Panc1 (cell line): ENCODE results near the gene TMEM63B. TPM values are rescaled to one million over a fixed set of nuclear protein-coding genes. Genes with fewer than 3 reads are reported as not detected.

Experiments used
- ATAC-seq: fragments of 200-7000 bp; cut with Tn5 transposase; 2 replicates; pipeline ENCODE4 v1.9.1; 2020; ENCODE audit warnings: mild to moderate bottlenecking, moderate library complexity
- BruUV-seq: library from RNA; stranded (reverse); fragments of 400-500 nt; replicated peaks from 2 replicates; lab custom pipeline; 2021; lab: Mats Ljungman, UMichigan
- CTCF ChIA-PET: fragments of 300-600 bp; sonication (Branson Sonifier 250); formaldehyde crosslinking; loops from one replicate; lab custom pipeline; 2022; ENCODE audit warnings: antibody characterized with exemption; lab: Charles Lee
- POLR2A ChIA-PET: fragments of 300-600 bp; sonication (Branson Sonifier 250); formaldehyde crosslinking; loops from one replicate; lab custom pipeline; 2022; ENCODE audit warnings: antibody characterized with exemption; lab: Charles Lee
- DNase-seq: peaks from one replicate; pipeline ENCODE4 v3.0.0-alpha.2; 2010; ENCODE audit warnings: low read depth, low spot score
- H3K27ac ChIP-seq: 2 replicates; pipeline ENCODE4 v1.5.1; 2011; ENCODE audit warnings: mild to moderate bottlenecking, low read length, inconsistent platforms
- H3K27me3 ChIP-seq: fragments of 200-500 bp; sonication (Bioruptor generic); 2 replicates; pipeline ENCODE4 v1.6.0; 2014; ENCODE audit warnings: low read length, inconsistent platforms; ENCODE audit not compliant: control insufficient read depth, insufficient read depth
- H3K36me3 ChIP-seq: fragments of 200-500 bp; sonication (Bioruptor generic); 2 replicates; pipeline ENCODE4 v1.5.1; 2014; ENCODE audit warnings: inconsistent platforms, mild to moderate bottlenecking, low read length, moderate library complexity; ENCODE audit not compliant: control insufficient read depth, insufficient read depth
- H3K4me1 ChIP-seq: 2 replicates; pipeline ENCODE4 v1.5.1; 2011; ENCODE audit warnings: inconsistent platforms, mild to moderate bottlenecking, low read length, moderate library complexity; ENCODE audit not compliant: control insufficient read depth, insufficient read depth
- H3K4me3 ChIP-seq, 2 experiments: 2 replicates each; pipeline ENCODE4 v1.5.1; 2011 to 2012; ENCODE audit warnings: low read depth in 2 of 2, low read length in 2 of 2, mild to moderate bottlenecking in 2 of 2, inconsistent platforms in 1 of 2, moderate library complexity in 1 of 2
- H3K9me3 ChIP-seq: fragments of 200-500 bp; sonication (Bioruptor generic); 2 replicates; pipeline ENCODE4 v1.5.1; 2014; ENCODE audit warnings: low read depth, mild to moderate bottlenecking, inconsistent platforms, low read length, moderate library complexity; ENCODE audit not compliant: control insufficient read depth, insufficient read depth
- CTCF ChIP-seq: fragments of 450-650 bp; IDR thresholded peaks from 2 replicates; pipeline ENCODE4 v1.5.1; 2017; ENCODE audit warnings: mild to moderate bottlenecking
- POLR2AphosphoS5 ChIP-seq: IDR thresholded peaks from 2 replicates; pipeline ENCODE4 v1.6.1; 2012; ENCODE audit warnings: mild to moderate bottlenecking, low read depth, low read length, moderate library complexity
- REST ChIP-seq, 2 experiments: IDR thresholded peaks; 2 replicates each; pipeline ENCODE4 v1.6.1; 2011 to 2012; ENCODE audit warnings: low read depth in 2 of 2, control low read depth in 1 of 2, low read length in 1 of 2, mild to moderate bottlenecking in 1 of 2, moderate library complexity in 1 of 2; ENCODE audit not compliant: insufficient read depth in 1 of 2
- SIN3A ChIP-seq: IDR thresholded peaks from 2 replicates; pipeline ENCODE4 v1.6.1; 2012; ENCODE audit warnings: low read depth, mild to moderate bottlenecking, low read length, moderate library complexity, borderline replicate concordance; ENCODE audit not compliant: insufficient read depth
- TCF7L2 ChIP-seq: IDR thresholded peaks from 2 replicates; pipeline ENCODE4 v1.6.1; 2011; ENCODE audit warnings: mild to moderate bottlenecking, low read depth, low read length, inconsistent platforms
- in situ Hi-C: cut with HindIII; loops from 2 replicates; pipeline ENCODE4 v1.10.0; 2016; ENCODE audit warnings: low sequenced_read_pairs, low pct_unique_long_range_greater_than_20kb
- intact Hi-C: fragments of 100-400 bp; cut with micrococcal nuclease; formaldehyde crosslinking; loops from one replicate; pipeline ENCODE4 v1.10.0; 2022; ENCODE audit not compliant: unreplicated experiment
- total RNA-seq: library from RNA; stranded (reverse); gene quantifications from one replicate; pipeline ENCODE4 v1.2.1, GENCODE V29; 2021; ENCODE audit not compliant: unreplicated experiment

Gene TMEM63B
- total RNA-seq, 1 experiment from 2014 or later = 54.1 TPM

GRCh38 chr6:44087623-44088022, 39.7 kb upstream of the TMEM63B start:
- H3K27me3 ChIP-seq = no peaks in the 10 kb centered on the region
- DNase-seq = no peak
- ATAC-seq = no peak
- CTCF ChIA-PET = interaction anchor here (0.6 kb wide), 1 partner anchor 292 kb away, joined by 3 read pairs; no protein-coding TSS in a partner anchor
- H3K4me3 ChIP-seq = no peak overlapping the region
- intact Hi-C loops (no loop called here), in situ Hi-C loops (no loop called here)
- POLR2A ChIA-PET = no interaction called here
- TF ChIP-seq CTCF = no peak
- TF ChIP-seq REST (IDR thresholded peaks at IDR 0.05; ENCODE audit: insufficient read depth in 1 of 2, low read depth in 2 of 2, low read length in 1 of 2) = no peak
- no peak for TF ChIP-seq TCF7L2
- TF ChIP-seq SIN3A = no peak
- TF ChIP-seq POLR2AphosphoS5 = no peak
- no peaks in the 10 kb centered on the region for H3K36me3 ChIP-seq
- no peak overlapping the region for H3K27ac ChIP-seq
- H3K4me1 ChIP-seq = no peaks in the 10 kb centered on the region
- H3K9me3 ChIP-seq = no peaks in the 10 kb centered on the region
- no TSS peak for BruUV-seq

GRCh38 chr6:44088827-44089590, 38.3 kb upstream of the TMEM63B start:
- TF ChIP-seq POLR2AphosphoS5 = no peak
- TF ChIP-seq REST (IDR thresholded peaks at IDR 0.05; ENCODE audit: insufficient read depth in 1 of 2, low read depth in 2 of 2, low read length in 1 of 2) = no peak
- no peak for TF ChIP-seq CTCF
- no peak for TF ChIP-seq SIN3A
- no peak for TF ChIP-seq TCF7L2
- intact Hi-C loops = no loop called here
- Histone ChIP-seq H3K4me1 (no peaks in the 10 kb centered on the region), H3K27me3 (no peaks in the 10 kb centered on the region), H3K36me3 (no peaks in the 10 kb centered on the region), H3K4me3 (no peak overlapping the region), H3K9me3 (no peaks in the 10 kb centered on the region), H3K27ac (no peak overlapping the region)
- in situ Hi-C loops = no loop called here
- ATAC-seq = no peak
- BruUV-seq = no TSS peak
- no peak for DNase-seq
- POLR2A ChIA-PET = no interaction called here
- CTCF ChIA-PET = interaction anchor here (0.7 kb wide), 1 partner anchor 324 kb away, joined by 5 read pairs; no protein-coding TSS in a partner anchor
